ENCODE measurements around the gene KCNK10.

Gene KCNK10

GRCh38 chr14:88310021-88310420 is 13.0 kb downstream of the KCNK10 start:
- no peak for DNase-seq
- ATAC-seq (replicated peaks): no peak
- Mint-ChIP-seq H3K9me3 (no peaks in the 10 kb centered on the region), H3K4me1 (ENCODE audit: low read depth in 2 of 2) (no peaks in the 10 kb centered on the region), H3K27me3 (peaks cover 5 to 29% of the 10 kb centered on the region in 2 donors), H3K36me3 (ENCODE audit: insufficient read depth) (no peaks in the 10 kb centered on the region), H3K27ac (no peak overlapping the region), H3K4me3 (no peak overlapping the region)

DNA sequence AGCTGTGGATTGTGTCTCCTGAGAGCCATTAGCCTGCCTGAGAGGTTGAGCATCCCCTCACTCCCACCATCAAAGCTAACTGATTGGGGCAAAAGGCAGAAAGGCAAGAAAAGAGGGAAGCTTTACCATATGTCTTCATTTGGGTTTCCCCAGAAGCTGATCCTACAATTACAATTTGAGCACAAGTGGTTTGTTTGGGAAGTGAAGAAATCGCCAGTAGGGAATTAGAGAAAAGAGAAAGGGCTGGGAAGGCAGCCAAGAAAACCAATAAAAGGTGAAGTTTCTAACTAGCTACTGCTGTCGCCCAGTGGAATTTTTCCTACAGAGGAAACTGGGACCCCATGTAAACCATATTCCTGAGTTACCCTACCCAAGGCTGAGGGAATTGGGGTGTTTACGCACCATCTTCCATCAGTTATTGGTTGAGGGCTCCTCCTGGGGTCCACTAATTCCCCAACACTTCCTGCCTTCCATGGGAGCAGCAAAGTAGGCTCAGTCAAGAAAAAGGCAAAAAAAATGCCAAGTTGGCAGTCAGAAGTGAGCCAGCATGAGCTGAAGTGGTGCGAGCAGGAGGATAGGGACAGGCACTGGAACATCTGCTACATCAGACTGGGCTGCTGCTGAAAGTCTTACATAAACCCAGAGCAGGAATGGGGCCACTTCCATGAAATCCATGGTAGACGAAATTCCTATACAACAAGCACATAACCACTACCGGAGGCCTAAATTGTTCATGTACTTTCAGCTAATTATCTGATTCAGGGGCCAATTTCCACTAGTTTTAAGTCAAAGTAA is 17.3 kb downstream of the KCNK10 start:
- Mint-ChIP-seq H3K9me3 (peaks cover 0 to 5% of the 10 kb centered on the region in 2 donors), H3K4me3 (no peak overlapping the region), H3K36me3 (ENCODE audit: insufficient read depth) (no peaks in the 10 kb centered on the region), H3K27me3 (peaks cover 24 to 58% of the 10 kb centered on the region in 2 donors), H3K27ac (no peak overlapping the region), H3K4me1 (ENCODE audit: low read depth in 2 of 2) (no peaks in the 10 kb centered on the region)
- ATAC-seq (replicated peaks) (no peak), DNase-seq (no peak)

DNA sequence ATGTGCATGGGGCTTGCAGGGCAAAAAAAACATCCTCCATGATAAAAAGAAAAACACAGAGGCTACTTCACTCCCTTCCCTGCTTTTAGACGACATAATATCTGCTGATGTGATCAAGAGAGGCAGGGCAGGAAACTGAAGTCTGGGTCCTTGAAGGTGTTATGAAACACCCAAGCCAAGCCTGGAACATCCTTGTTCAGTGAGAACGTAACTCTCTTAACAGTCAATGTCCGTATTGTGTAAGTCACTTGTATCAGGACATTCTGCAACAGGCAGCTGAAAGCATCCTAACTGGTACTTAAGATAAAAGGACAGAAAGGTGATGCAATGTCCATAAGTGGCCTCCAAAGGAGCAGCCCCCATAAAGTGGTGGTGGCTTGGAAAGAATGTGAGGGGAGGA is 20.0 kb downstream of the KCNK10 start:
- no peak for ATAC-seq (replicated peaks)
- Mint-ChIP-seq H3K4me1 (ENCODE audit: low read depth in 2 of 2) (peaks cover 2 to 4% of the 10 kb centered on the region in 2 donors), H3K27ac (no peak overlapping the region)

DNA sequence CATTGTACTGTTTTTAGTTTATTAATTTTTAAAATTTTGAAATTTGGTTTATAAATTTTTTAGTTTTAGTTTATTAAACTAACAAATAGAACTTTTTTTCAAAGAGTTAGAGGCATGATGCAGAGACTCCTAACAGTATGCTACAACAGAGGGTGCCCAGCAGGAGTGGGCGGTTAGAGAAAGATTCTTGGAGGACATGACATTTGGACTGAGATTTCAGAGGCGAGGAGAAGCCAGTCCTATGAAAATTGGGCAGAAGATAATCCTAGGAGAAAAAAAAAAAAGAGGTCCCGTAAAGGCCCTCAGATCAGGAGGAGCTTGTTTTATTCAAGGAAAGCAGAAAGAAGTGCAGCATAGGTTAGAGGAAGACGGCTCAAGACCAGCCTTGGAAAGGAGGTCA is 21.7 kb downstream of the KCNK10 start:
- H3K27ac Mint-ChIP-seq: no peak overlapping the region
- no peak overlapping the region for H3K4me3 Mint-ChIP-seq
- DNase-seq (no peak), ATAC-seq (replicated peaks) (no peak)
- peaks cover 41 to 63% of the 10 kb centered on the region in 2 donors for H3K27me3 Mint-ChIP-seq
- peaks cover 2 to 4% of the 10 kb centered on the region in 2 donors for H3K4me1 Mint-ChIP-seq (ENCODE audit: low read depth in 2 of 2)
- H3K36me3 Mint-ChIP-seq (ENCODE audit: insufficient read depth): no peaks in the 10 kb centered on the region
- peaks cover 0 to 5% of the 10 kb centered on the region in 2 donors for H3K9me3 Mint-ChIP-seq

More for the DNA sequence above, 20.0 kb downstream of the KCNK10 start:
- H3K4me3 Mint-ChIP-seq: no peak overlapping the region
- peaks cover 45 to 75% of the 10 kb centered on the region in 2 donors for H3K27me3 Mint-ChIP-seq
- H3K9me3 Mint-ChIP-seq: peaks cover 0 to 5% of the 10 kb centered on the region in 2 donors
- no peak for DNase-seq
- no peaks in the 10 kb centered on the region for H3K36me3 Mint-ChIP-seq (ENCODE audit: insufficient read depth)

- no peaks in the 10 kb centered on the region for H3K36me3 Mint-ChIP-seq (ENCODE audit: insufficient read depth)
- ATAC-seq (replicated peaks) (no peak), DNase-seq (no peak)
- peaks cover 2 to 4% of the 10 kb centered on the region in 2 donors for H3K4me1 Mint-ChIP-seq (ENCODE audit: low read depth in 2 of 2)
- H3K27me3 Mint-ChIP-seq: peaks cover 41 to 63% of the 10 kb centered on the region in 2 donors
- no peak overlapping the region for H3K4me3 Mint-ChIP-seq
- no peak overlapping the region for H3K27ac Mint-ChIP-seq
- H3K9me3 Mint-ChIP-seq: peaks cover 0 to 5% of the 10 kb centered on the region in 2 donors
Measured at GRCh38 chr14:88300817-88301216, 22.3 kb downstream of the KCNK10 start.

DNA sequence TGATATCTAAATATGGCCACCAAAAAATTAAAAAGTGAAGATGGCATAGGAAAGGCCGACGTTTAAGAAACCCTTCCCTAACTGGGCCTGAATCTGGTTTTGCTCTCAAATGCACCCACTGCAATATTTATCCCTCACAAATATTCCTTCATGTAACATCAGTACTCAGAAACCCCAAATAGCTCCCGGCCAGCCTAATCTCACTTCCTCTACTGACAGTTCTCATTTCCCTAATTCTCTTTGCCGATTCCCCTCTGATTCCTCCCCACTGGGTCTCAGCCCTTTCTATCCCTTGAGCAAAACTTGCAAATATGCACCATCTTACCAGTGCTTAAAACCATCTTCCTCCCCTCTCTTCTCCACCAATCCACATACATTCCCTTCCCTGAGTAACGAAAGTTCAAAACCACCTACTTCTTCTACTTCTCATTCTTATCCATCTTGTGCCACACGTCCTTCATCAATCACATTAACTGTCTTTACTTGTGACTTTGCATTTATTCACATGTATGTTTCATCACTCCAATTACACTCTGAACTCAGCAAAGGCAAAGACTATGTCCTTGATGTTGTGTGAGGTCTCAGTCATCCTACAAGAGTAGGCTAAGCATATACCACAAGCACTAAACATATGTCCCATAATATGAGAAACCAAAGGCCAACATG is 23.1 kb downstream of the KCNK10 start:
- ATAC-seq (replicated peaks) (no peak), DNase-seq (no peak)
- Mint-ChIP-seq H3K4me1 (ENCODE audit: low read depth in 2 of 2) (peaks cover 2 to 4% of the 10 kb centered on the region in 2 donors), H3K9me3 (peaks cover 0 to 5% of the 10 kb centered on the region in 2 donors), H3K36me3 (ENCODE audit: insufficient read depth) (no peaks in the 10 kb centered on the region), H3K4me3 (no peak overlapping the region), H3K27ac (no peak overlapping the region), H3K27me3 (peaks cover 41 to 55% of the 10 kb centered on the region in 2 donors)

- Mint-ChIP-seq H3K27me3 (peaks cover 45 to 57% of the 10 kb centered on the region in 2 donors), H3K27ac (no peak overlapping the region), H3K9me3 (peaks cover 0 to 5% of the 10 kb centered on the region in 2 donors), H3K36me3 (ENCODE audit: insufficient read depth) (no peaks in the 10 kb centered on the region), H3K4me1 (ENCODE audit: low read depth in 2 of 2) (peaks cover 2 to 4% of the 10 kb centered on the region in 2 donors), H3K4me3 (no peak overlapping the region)
- no peak for ATAC-seq (replicated peaks)
- DNase-seq: no peak
Measured at GRCh38 chr14:88297306-88297705, 25.8 kb downstream of the KCNK10 start.

- Mint-ChIP-seq H3K9me3 (peaks cover 0 to under 1% of the 10 kb centered on the region in 2 donors), H3K27me3 (peaks cover 39 to 57% of the 10 kb centered on the region in 2 donors), H3K4me1 (ENCODE audit: low read depth in 2 of 2) (peaks cover 2 to 4% of the 10 kb centered on the region in 2 donors), H3K27ac (no peak overlapping the region), H3K4me3 (no peak overlapping the region), H3K36me3 (ENCODE audit: insufficient read depth) (no peaks in the 10 kb centered on the region)
- DNase-seq: no peak
- ATAC-seq (replicated peaks): no peak
Measured at GRCh38 chr14:88296351-88296750, 26.7 kb downstream of the KCNK10 start.

- H3K4me1 Mint-ChIP-seq (ENCODE audit: low read depth in 2 of 2): no peaks in the 10 kb centered on the region
- H3K27me3 Mint-ChIP-seq: peaks cover 38 to 53% of the 10 kb centered on the region in 2 donors
- H3K27ac Mint-ChIP-seq: no peak overlapping the region
- no peak overlapping the region for H3K4me3 Mint-ChIP-seq
- H3K36me3 Mint-ChIP-seq (ENCODE audit: insufficient read depth): peaks cover 2% of the 10 kb centered on the region
- DNase-seq (no peak), ATAC-seq (replicated peaks) (no peak)
- no peaks in the 10 kb centered on the region for H3K9me3 Mint-ChIP-seq
Measured at GRCh38 chr14:88289996-88290395, 33.1 kb downstream of the KCNK10 start.

- H3K36me3 Mint-ChIP-seq (ENCODE audit: insufficient read depth): peaks cover 2% of the 10 kb centered on the region
- DNase-seq (no peak), ATAC-seq (replicated peaks) (no peak)
- H3K9me3 Mint-ChIP-seq: no peaks in the 10 kb centered on the region
- peaks cover 38 to 52% of the 10 kb centered on the region in 2 donors for H3K27me3 Mint-ChIP-seq
- H3K27ac Mint-ChIP-seq: no peak overlapping the region
- H3K4me1 Mint-ChIP-seq (ENCODE audit: low read depth in 2 of 2): no peaks in the 10 kb centered on the region
- no peak overlapping the region for H3K4me3 Mint-ChIP-seq
Measured at GRCh38 chr14:88289234-88289633, 33.8 kb downstream of the KCNK10 start.

- Mint-ChIP-seq H3K36me3 (ENCODE audit: insufficient read depth) (peaks cover 2% of the 10 kb centered on the region), H3K9me3 (no peaks in the 10 kb centered on the region), H3K27ac (no peak overlapping the region), H3K4me1 (ENCODE audit: low read depth in 2 of 2) (no peaks in the 10 kb centered on the region), H3K27me3 (peaks cover 37% of the 10 kb centered on the region in 2 donors), H3K4me3 (no peak overlapping the region)
- DNase-seq (no peak), ATAC-seq (replicated peaks) (no peak)
Measured at GRCh38 chr14:88286309-88286708, 36.8 kb downstream of the KCNK10 start.

GRCh38 chr14:88281447-88281846 is 41.6 kb downstream of the KCNK10 start:
- no peak overlapping the region for H3K27ac Mint-ChIP-seq

DNA sequence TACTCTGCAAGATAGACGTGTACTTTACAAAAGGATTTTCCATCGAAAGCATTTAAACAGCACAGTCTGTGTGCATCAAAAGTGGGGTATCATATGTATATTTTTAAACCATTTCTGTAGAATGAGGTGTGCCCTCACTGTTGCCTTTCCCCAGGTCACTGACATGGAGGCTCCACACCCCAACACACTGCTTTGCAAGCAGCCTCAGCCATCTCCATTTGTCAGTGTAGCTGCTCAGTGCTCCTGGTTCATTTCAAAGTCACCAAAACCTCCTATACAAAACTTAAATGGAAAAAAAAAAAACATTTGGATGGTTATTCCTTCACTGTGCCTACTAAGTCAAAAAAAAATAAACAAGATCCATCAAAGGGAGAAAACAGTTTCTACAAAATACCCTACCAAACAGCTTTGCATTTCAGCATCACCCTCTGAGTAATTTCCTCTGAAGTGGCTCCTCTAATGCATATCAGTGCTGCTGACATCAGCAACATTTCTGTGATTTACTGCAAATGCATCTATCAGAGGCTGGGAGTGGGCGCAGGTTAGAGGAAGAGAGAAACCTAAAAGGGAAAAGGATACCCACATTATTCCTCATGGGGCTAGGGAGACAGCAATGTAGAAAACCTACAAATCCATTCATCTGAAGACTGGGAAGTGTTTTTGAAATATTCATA is 46.0 kb downstream of the KCNK10 start:
- ATAC-seq (replicated peaks) (no peak), DNase-seq (no peak)
- H3K27ac Mint-ChIP-seq: no peak overlapping the region
- H3K36me3 Mint-ChIP-seq (ENCODE audit: insufficient read depth): no peaks in the 10 kb centered on the region
- no peaks in the 10 kb centered on the region for H3K9me3 Mint-ChIP-seq
- H3K4me3 Mint-ChIP-seq: no peak overlapping the region
- H3K4me1 Mint-ChIP-seq (ENCODE audit: low read depth in 2 of 2): no peaks in the 10 kb centered on the region
- H3K27me3 Mint-ChIP-seq: peaks cover 64 to 69% of the 10 kb centered on the region in 2 donors

More at GRCh38 chr14:88281447-88281846, 41.6 kb downstream of the KCNK10 start:
- peaks cover 45 to 48% of the 10 kb centered on the region in 2 donors for H3K27me3 Mint-ChIP-seq
- no peaks in the 10 kb centered on the region for H3K36me3 Mint-ChIP-seq (ENCODE audit: insufficient read depth)
- H3K4me3 Mint-ChIP-seq: no peak overlapping the region
- ATAC-seq (replicated peaks) (no peak), DNase-seq (no peak)
- no peaks in the 10 kb centered on the region for H3K9me3 Mint-ChIP-seq
- H3K4me1 Mint-ChIP-seq (ENCODE audit: low read depth in 2 of 2): no peaks in the 10 kb centered on the region

Measured in effector memory CD8-positive, alpha-beta T cell (primary cell).